ENCODE measurements around the gene NECTIN3.

NECTIN3 gene

DNA sequence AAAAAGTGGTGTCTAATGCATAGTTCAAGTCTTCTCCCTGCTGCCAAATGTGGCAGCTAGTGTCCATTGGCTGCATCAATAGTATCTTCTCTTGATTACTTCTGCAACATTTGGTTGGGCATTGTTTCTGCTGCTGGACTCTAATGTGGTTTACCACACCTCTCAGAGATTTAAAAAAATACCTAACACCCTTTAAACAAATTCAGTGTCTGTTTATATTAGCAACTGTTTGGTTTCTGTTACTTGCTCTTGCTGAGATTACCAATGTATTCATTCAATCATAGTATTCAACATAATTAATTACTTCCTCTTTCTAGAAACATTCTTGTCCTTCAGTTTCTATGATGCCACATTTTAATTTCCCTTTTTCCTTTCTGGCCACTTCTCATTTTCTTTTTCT is 20.3 kb upstream of the NECTIN3 start:
- Histone ChIP-seq H3K4ac (ENCODE audit: low read depth, low read length) (no peak overlapping the region), H3K27ac (ENCODE audit: low read depth, low read length) (no peak overlapping the region), H3K79me2 (ENCODE audit: control insufficient read depth, insufficient read depth, low read length) (no peaks in the 10 kb centered on the region), H3K9ac (ENCODE audit: low read length) (no peak overlapping the region), H2BK5ac (ENCODE audit: low read length) (no peak overlapping the region), H3K4me1 (ENCODE audit: control insufficient read depth, low read depth, low read length) (no peaks in the 10 kb centered on the region), H3K4me3 (ENCODE audit: low read length) (no peak overlapping the region), H3K36me3 (ENCODE audit: control insufficient read depth, insufficient read depth, low read length) (no peaks in the 10 kb centered on the region), H3K56ac (ENCODE audit: low read length) (no peak overlapping the region), H2AK5ac (ENCODE audit: low read length) (no peak overlapping the region), H4K8ac (ENCODE audit: low read depth, low read length) (no peak overlapping the region), H3K27me3 (ENCODE audit: insufficient read depth, low read length, poor library complexity) (no peaks in the 10 kb centered on the region), H3K4me2 (ENCODE audit: low read length) (no peak overlapping the region), H3K18ac (ENCODE audit: low read length) (no peak overlapping the region), H2BK15ac (replicated peaks; ENCODE audit: low read depth) (no peak overlapping the region), H4K5ac (ENCODE audit: low read length) (no peak overlapping the region), H3K23ac (ENCODE audit: low read length) (no peak overlapping the region), H3K79me1 (ENCODE audit: low read length) (no peaks in the 10 kb centered on the region), H2BK120ac (ENCODE audit: low read depth, low read length) (no peak overlapping the region)
- no peak for DNase-seq

DNA sequence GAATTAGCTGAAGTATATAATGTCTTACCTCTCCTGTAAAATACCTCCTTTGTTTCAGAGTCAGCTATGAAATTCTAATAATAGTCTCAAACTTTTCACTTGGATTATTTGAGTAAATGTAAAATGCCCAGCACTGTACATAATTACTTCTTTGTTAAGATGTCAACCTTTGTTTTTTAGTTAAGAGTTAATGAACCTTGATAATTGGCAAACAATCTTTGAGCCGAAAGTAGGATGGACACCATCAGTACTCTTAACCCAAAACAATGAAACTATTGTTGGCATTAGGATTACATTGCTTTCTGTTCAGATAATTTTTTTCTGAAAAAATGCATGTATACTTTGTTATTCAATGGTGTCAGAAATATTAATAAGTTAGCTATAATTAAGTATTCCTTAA is 3.0 kb upstream of the NECTIN3 start:
- WGBS (ENCODE audit: extremely low coverage, insufficient coverage, low lambda C conversion rate), result no CpG with 5 or more reads among the region's 1 CpG
- no peak for DNase-seq
- Histone ChIP-seq H3K4me2 (ENCODE audit: low read length) (no peak overlapping the region), H2BK120ac (ENCODE audit: low read depth, low read length) (no peak overlapping the region), H4K5ac (ENCODE audit: low read length) (no peak overlapping the region), H3K56ac (ENCODE audit: low read length) (no peak overlapping the region), H3K4ac (ENCODE audit: low read depth, low read length) (no peak overlapping the region), H4K8ac (ENCODE audit: low read depth, low read length) (no peak overlapping the region), H3K36me3 (ENCODE audit: control insufficient read depth, insufficient read depth, low read length) (no peaks in the 10 kb centered on the region), H3K9ac (ENCODE audit: low read length) (no peak overlapping the region), H2BK15ac (replicated peaks; ENCODE audit: low read depth) (no peak overlapping the region), H3K27me3 (ENCODE audit: insufficient read depth, low read length, poor library complexity) (no peaks in the 10 kb centered on the region), H2BK5ac (ENCODE audit: low read length) (no peak overlapping the region), H3K27ac (ENCODE audit: low read depth, low read length) (no peak overlapping the region), H3K18ac (ENCODE audit: low read length) (no peak overlapping the region), H2AK5ac (ENCODE audit: low read length) (no peak overlapping the region), H3K23ac (ENCODE audit: low read length) (no peak overlapping the region), H3K79me1 (ENCODE audit: low read length) (no peaks in the 10 kb centered on the region), H3K4me3 (ENCODE audit: low read length) (no peak overlapping the region), H3K4me1 (ENCODE audit: control insufficient read depth, low read depth, low read length) (no peaks in the 10 kb centered on the region), H3K79me2 (ENCODE audit: control insufficient read depth, insufficient read depth, low read length) (peaks cover 15% of the 10 kb centered on the region)

DNA sequence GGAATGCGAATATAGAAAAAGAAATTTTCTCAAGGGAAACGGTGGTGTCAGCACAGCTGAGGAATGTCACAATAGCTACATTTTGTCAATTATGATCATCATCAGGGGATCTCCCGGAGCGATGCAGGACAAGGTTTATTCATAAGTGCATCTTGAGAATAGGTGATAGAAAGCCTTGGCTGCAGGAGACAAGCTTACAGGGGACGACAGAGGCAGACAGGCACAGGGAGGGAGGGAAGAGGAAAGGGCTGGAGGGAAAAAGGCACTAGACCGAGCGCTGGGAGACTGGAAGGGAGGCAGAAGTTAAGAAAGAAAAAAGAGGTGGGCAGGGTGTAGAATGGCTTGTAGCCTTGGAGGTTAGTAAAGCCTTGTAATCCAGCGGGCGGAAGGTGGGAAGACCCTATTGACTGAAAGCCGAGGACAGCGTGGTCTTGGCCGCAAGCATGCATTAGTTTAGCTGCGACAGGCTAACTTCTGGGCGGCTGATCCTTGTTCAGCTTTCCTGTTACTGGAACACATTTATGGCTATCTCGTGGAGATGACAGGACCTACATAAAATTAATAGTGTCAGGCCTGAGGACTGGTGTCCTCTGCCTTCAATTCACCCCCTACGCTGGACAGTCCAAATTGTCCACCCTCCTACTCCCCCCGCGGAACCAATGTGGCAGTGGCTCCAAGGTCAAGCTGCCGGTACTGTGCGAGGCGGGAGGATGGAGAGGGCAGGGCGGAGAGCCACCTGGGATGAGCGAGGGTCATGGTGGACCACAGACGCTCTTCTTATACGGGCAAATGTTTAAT is 1.4 kb upstream of the NECTIN3 start:
- DNase-seq, result peak; percentile 44
- H3K27me3 ChIP-seq (ENCODE audit: insufficient read depth, low read length, poor library complexity), result no peaks in the 10 kb centered on the region
- no CpG with 5 or more reads among the region's 25 CpGs for WGBS (ENCODE audit: extremely low coverage, insufficient coverage, low lambda C conversion rate)

DNA sequence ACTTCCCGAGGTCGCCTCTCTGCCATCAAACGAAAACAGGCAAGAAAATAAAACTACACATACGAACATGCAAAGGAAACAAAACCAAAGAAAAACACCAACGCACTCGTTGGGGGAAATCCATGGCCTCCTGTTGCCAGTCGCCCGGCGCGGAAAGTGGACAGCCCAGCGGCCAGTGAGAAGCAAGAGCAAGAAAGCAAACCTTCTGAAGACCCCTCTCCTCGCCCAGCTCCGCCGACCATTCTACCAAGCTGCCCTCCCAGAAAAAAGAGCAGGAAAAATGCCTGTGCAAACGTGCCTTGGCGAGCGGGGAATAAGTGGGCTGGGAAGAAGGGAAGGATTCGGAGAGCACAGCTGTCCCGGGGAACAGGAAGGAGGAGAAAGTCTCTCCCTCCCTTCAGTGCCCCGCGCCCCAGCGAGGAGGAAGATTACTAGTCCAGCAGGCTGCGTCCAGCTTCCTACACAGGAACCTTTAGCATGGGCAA is 802 bp upstream of the NECTIN3 start:
- Histone ChIP-seq H2BK15ac (replicated peaks; ENCODE audit: low read depth) (no peak overlapping the region), H2BK120ac (ENCODE audit: low read depth, low read length) (no peak overlapping the region), H2AK5ac (ENCODE audit: low read length) (no peak overlapping the region), H3K4me1 (ENCODE audit: control insufficient read depth, low read depth, low read length) (no peaks in the 10 kb centered on the region), H3K18ac (ENCODE audit: low read length) (peak overlapping the region; percentile 43), H4K8ac (ENCODE audit: low read depth, low read length) (no peak overlapping the region), H3K4me3 (ENCODE audit: low read length) (peak overlapping the region; percentile 91), H3K36me3 (ENCODE audit: control insufficient read depth, insufficient read depth, low read length) (no peaks in the 10 kb centered on the region), H3K27ac (ENCODE audit: low read depth, low read length) (peak overlapping the region; percentile 79), H3K27me3 (ENCODE audit: insufficient read depth, low read length, poor library complexity) (no peaks in the 10 kb centered on the region), H3K79me1 (ENCODE audit: low read length) (no peaks in the 10 kb centered on the region), H3K23ac (ENCODE audit: low read length) (peak overlapping the region; percentile 24), H3K56ac (ENCODE audit: low read length) (peak overlapping the region; percentile 94), H2BK5ac (ENCODE audit: low read length) (peak overlapping the region; percentile 77), H3K4ac (ENCODE audit: low read depth, low read length) (peak overlapping the region; percentile 1), H3K79me2 (ENCODE audit: control insufficient read depth, insufficient read depth, low read length) (peaks cover 27% of the 10 kb centered on the region), H3K9ac (ENCODE audit: low read length) (peak overlapping the region; percentile 92), H3K4me2 (ENCODE audit: low read length) (peak overlapping the region; percentile 93), H4K5ac (ENCODE audit: low read length) (no peak overlapping the region)
- no peak for DNase-seq
- WGBS (ENCODE audit: extremely low coverage, insufficient coverage, low lambda C conversion rate), result no CpG with 5 or more reads among the region's 23 CpGs

More for the DNA sequence above, 1.4 kb upstream of the NECTIN3 start:
- no peaks in the 10 kb centered on the region for H3K36me3 ChIP-seq (ENCODE audit: control insufficient read depth, insufficient read depth, low read length)
- no peak overlapping the region for H2AK5ac ChIP-seq (ENCODE audit: low read length)
- H2BK15ac ChIP-seq (replicated peaks; ENCODE audit: low read depth), result no peak overlapping the region
- H3K56ac ChIP-seq (ENCODE audit: low read length), result peak overlapping the region; percentile 94
- no peak overlapping the region for H3K4ac ChIP-seq (ENCODE audit: low read depth, low read length)
- H3K4me3 ChIP-seq (ENCODE audit: low read length), result peak overlapping the region; percentile 91
- no peak overlapping the region for H3K18ac ChIP-seq (ENCODE audit: low read length)
- H2BK120ac ChIP-seq (ENCODE audit: low read depth, low read length), result no peak overlapping the region
- H3K4me1 ChIP-seq (ENCODE audit: control insufficient read depth, low read depth, low read length), result no peaks in the 10 kb centered on the region
- H3K79me2 ChIP-seq (ENCODE audit: control insufficient read depth, insufficient read depth, low read length), result peaks cover 25% of the 10 kb centered on the region
- peak overlapping the region; percentile 92 for H3K9ac ChIP-seq (ENCODE audit: low read length)
- no peak overlapping the region for H4K5ac ChIP-seq (ENCODE audit: low read length)
- no peak overlapping the region for H2BK5ac ChIP-seq (ENCODE audit: low read length)
- no peak overlapping the region for H3K27ac ChIP-seq (ENCODE audit: low read depth, low read length)
- H3K23ac ChIP-seq (ENCODE audit: low read length), result peak overlapping the region; percentile 24
- H3K79me1 ChIP-seq (ENCODE audit: low read length), result no peaks in the 10 kb centered on the region
- H4K8ac ChIP-seq (ENCODE audit: low read depth, low read length), result no peak overlapping the region
- peak overlapping the region; percentile 93 for H3K4me2 ChIP-seq (ENCODE audit: low read length)

DNA sequence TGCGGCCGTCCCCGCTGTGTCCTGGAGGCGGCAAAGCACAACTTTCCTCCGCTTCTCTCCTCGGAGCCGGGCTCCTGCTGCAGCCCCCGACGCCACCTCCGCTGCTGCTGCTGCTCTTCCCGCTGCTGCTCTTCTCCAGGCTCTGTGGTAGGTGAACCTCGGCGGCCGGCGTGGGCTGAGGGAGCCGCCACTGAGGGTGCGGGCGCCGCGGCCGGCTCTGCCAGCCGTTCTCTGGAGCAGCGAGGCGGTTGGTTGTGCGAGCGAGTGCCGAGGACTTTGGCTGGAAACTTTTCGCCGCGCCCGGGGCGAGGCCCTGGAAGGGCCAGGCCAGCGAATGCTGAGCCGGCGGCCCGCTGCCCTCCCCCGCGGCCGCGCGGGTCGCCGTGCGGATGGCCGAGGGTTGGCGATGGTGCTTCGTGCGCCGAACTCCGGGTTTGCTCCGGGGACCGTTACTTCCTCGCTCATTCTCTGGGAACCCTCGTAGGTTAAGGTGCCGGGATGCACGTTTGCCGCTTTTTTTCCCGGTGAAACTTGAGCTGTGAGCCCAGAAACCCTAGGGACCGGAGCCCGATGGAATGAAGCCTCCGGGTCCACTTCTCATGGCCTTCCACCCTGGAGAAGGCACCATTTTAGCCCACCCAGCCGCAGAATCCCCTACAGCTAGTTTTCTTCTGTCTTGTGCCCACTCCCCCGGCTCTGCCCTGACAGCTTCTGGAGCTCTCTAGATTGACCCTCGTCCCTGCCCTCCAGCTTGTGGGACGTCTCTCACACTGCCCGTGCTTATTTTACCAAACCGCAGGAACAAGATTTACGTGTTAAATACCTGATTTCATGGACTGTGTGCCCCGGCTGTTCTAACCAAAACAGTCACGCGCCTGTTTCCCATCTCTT is 660 bp downstream of the NECTIN3 start:
- Histone ChIP-seq H2BK5ac (ENCODE audit: low read length) (no peak overlapping the region), H3K18ac (ENCODE audit: low read length) (peak overlapping the region; percentile 84), H4K8ac (ENCODE audit: low read depth, low read length) (no peak overlapping the region), H3K79me1 (ENCODE audit: low read length) (no peaks in the 10 kb centered on the region), H2BK120ac (ENCODE audit: low read depth, low read length) (no peak overlapping the region), H3K4me1 (ENCODE audit: control insufficient read depth, low read depth, low read length) (no peaks in the 10 kb centered on the region), H3K9ac (ENCODE audit: low read length) (peak overlapping the region; percentile 84), H4K5ac (ENCODE audit: low read length) (no peak overlapping the region), H3K36me3 (ENCODE audit: control insufficient read depth, insufficient read depth, low read length) (no peaks in the 10 kb centered on the region), H3K4me3 (ENCODE audit: low read length) (peak overlapping the region; percentile 54), H3K23ac (ENCODE audit: low read length) (peak overlapping the region; percentile 16), H3K4me2 (ENCODE audit: low read length) (peak overlapping the region; percentile 78), H3K56ac (ENCODE audit: low read length) (peak overlapping the region; percentile 89), H3K4ac (ENCODE audit: low read depth, low read length) (no peak overlapping the region), H3K27ac (ENCODE audit: low read depth, low read length) (peak overlapping the region; percentile 93), H3K79me2 (ENCODE audit: control insufficient read depth, insufficient read depth, low read length) (peaks cover 30% of the 10 kb centered on the region), H2AK5ac (ENCODE audit: low read length) (no peak overlapping the region), H3K27me3 (ENCODE audit: insufficient read depth, low read length, poor library complexity) (no peaks in the 10 kb centered on the region), H2BK15ac (replicated peaks; ENCODE audit: low read depth) (no peak overlapping the region)
- no peak for DNase-seq
- WGBS (ENCODE audit: extremely low coverage, insufficient coverage, low lambda C conversion rate), result no CpG with 5 or more reads among the region's 71 CpGs
